ENCODE measurements around the gene TRIM43B.
"Not testable (repeated sequence)": the region's sequence is repeated elsewhere in the genome, so short reads cannot be mapped to it uniquely, and the experiment has no call there.

Gene TRIM43B

GRCh38 chr2:95433373-95433772 lies 51.2 kb downstream of the TRIM43B start:
- DNase-seq = not testable (repeated sequence)

DNA sequence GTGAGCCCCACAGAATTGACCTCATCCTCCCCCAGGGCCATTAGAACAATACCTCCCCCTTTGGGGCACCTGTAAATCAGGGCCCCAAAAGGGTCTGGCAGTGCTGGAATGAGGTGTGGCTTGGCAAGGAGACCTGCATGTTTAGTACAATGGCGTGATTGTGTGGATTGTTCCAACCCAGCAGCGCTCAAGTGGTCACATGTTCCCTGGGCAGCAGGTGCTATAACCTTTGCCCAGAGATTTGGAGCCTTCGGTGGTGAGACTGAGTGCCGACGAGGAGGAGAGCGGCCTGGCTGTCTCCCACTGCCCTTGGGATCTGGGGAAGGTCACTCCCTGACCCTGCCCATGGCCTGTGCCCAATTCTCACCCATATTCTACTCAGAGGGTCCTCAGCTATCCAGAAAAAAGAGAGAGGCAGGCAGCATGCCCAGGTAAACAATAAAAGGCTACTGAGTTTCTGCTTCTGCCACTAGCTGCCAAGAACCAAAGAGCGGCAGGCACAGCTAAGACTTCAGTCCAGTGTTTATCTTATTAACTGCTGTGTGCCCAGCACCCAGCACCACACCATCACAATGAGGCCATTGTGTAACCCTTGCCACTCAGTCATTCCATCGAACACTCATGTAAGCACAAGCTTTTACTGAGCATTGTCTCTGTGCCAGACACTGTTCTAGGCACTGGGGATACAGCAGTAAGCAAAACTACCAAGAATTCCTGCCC lies 54.6 kb downstream of the TRIM43B start:
- DNase-seq = not testable (repeated sequence)

- DNase-seq = not testable (repeated sequence)
Measured at GRCh38 chr2:95427196-95427867, 57.2 kb downstream of the TRIM43B start.

Measured in fibroblast of skin of abdomen (primary cell).